ENCODE results near the gene NSMF.
"Not testable (repeated sequence)": the region's sequence is repeated elsewhere in the genome, so short reads cannot be mapped to it uniquely, and the experiment has no call there.

The NSMF gene

DNA sequence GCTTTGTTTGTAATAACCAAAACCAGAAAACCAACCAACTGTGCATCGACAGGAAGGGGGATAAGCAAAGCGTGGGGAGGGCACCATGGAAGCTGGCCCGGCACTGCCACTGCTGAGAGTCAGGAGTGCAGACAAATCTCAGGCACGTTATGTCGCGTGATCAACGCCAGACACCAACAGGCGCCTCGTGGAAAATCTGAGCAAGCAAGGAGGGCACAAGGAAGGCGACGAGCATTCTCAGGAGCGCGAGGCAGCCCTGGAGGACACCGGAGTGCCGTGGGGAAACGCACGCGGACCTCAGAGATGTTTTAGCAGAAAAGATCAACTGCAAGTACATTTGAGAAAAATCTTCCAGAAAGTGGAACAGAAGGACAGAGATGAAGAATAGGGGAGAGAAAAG lies 15.1 kb upstream of the NSMF start:
- DNase-seq = no peak

DNA sequence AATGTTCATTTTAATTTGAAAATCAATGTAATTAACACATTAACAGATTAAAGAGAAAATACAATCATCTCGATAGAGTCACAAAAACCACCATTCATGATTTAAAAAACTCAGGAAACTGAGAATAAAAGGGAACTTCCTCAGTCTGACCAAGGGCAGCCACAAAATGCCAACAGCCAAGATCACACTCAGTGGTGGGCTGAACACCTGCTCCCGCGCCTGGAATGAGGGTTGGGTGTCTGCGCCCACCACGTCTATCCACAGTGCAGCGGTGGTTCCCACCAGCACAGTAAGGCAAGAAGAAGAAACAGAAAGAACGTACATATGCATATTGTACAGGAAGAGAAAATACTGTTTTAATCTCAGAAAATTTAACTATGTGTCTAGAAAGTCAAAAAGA lies 11.7 kb upstream of the NSMF start:
- no peak for DNase-seq

DNA sequence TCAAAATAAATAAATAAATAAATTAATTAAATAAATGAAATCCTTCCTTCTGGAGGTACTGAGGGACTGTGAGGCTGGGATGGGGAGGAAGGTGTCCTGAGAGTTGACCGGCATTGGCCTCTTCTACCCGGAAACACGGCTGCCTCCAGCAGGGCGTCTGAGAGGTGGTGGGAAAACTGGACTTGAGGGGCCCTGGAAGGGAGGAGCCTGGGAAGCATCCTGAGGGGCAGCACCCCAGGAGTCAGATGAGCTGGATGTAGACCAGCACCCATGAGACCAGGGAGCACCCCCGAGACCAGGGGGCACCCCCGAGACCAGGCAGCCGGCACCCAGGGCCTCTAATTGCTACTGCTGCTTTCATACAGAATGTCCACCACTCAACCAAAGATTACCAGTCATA lies 8.8 kb upstream of the NSMF start:
- DNase-seq = no peak

DNA sequence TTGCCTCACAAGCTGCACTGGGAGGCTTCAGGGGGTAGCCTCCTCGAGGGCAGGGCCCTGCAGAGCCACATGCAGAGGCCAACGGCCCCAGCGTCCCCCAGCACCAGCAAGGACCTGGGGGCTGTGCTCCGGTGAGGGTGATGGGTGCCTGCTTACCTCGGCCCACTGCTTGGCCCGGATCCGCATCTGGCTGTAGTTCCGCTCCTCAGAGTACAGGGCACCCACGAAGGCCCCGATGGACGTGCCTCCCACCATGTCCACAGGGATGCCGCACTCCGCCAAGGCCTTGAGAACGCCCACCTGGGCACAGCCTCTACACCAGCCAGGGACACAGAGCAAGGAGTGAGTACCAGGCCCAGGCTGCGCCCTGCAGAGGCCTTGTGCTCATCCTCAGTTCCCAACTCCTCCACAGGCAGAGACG lies 8.0 kb upstream of the NSMF start:
- no peak for DNase-seq

DNA sequence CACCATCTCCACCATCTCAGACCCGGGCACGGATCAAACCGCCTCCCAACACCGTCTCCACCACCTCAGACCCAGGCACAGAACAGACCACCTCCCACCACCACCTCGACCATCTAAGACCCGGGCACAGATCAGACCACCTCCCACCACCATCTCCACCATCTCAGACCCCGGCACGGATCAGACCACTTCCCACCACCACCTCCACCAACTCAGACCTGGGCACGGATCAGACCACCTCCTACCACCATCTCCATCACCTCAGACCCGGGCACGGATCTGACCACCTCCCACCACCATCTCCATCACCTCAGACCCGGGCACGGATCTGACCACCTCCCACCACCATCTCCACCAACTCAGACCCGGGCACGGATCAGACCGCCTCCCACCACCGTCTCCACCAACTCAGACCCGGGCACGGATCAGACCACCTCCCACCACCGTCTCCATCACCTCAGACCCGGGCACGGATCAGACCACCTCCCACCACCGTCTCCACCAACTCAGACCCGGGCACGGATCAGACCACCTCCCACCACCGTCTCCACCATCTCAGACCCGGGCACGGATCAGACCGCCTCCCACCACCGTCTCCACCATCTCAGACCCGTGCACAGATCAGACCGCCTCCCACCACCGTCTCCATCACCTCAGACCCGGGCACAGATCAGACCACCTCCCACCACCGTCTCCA lies 7.4 kb upstream of the NSMF start:
- DNase-seq = not testable (repeated sequence)

DNA sequence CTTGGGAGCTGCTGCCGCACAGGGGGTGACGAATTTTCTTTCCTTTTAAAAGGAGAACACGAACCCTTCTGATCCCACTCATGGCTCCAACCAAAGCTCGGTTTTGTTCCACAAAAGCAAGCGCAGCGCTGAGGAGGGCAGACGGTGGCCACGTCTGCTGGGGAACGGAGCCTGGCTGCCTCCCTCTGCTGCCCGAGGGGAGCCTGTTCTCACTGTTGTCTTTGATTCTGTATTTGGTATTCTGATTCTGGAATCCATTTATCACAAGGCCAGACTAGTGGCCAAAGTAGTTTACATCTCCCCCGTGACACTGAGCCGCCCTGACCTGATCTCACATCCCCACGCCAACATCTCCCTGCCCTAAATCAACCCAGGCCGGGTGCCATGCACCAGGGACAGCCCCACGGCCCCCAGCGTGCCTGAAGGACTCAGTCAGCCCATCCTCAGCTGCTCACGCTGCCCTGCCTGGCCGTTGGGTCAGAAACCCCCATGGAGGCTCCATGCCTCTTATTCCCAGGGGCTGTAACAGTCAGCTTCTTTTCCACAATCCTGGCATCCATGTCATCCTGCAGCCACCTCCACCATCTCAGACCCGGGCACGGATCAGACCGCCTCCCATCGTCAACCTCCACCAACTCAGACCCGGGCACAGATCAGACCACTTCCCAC lies 6.7 kb upstream of the NSMF start:
- no peak for DNase-seq

DNA sequence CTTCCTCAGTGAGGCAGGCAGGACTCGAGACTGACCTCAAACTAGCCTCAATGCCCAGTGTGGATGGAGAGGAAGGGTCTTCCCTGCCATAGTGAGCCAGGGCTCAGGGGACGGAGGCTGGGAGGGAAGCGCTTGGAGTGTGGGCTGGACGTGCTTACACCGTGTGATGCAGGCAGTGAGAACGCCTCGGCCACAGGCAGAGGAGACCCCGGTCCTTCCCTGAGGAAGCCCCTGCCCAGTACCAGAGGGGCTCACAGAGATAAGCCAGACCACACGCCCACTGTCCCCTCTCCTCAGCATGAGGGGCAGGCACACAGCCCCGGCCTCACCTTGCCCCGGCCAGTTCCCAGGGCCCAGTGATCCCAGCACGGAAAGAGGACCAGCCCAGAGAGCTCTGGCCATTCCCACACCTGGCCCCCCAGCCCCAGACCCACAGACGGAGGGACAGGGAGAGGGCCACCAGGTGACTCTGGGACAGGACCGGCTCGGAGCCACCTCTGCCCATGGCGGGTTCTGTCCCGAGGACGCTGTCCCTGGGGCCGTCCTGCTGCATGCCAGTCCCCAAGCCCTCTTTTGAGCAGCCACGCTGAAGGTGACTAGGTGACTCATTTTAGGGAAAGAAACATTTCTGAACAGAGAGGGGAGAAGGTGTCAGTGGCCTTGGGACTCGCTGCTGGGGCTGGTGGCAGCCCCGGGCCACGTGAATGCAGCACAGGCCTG lies 6.0 kb upstream of the NSMF start:
- peak; percentile 23 for DNase-seq

DNA sequence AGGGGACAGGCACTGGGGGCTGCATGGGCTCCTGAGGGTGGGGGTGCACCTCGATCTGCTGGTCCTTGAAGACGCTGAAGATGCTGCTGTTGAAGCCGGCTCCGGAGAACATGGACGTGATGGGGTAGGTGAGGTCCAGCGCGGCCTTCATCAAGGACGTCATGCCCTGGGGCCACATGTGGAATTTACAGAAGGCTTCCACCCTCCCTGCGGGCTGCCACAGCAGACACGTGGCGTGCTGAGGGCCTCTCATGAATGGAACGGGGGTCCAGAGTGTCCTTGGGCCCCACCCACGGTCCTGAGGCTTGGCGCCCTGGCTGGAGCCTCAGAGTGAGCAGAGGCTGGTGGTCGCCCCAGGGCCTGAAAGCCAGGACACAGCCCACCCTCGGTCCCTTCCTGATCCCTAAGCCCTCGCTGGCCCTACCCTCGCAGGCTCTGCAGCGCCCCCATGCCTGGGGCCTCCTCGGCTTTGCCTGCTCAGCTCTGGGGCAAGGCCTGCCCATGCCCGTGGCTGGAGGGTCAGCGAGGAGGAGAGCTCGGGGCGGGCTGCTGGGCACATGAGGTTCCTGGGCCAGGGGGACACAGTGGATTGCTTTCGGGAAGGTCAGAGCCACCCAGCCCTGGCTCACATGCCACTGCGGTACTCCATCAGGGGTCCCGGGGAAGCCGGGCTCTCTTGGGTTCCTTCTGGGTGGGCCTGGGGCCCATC lies 5.3 kb upstream of the NSMF start:
- DNase-seq = no peak

DNA sequence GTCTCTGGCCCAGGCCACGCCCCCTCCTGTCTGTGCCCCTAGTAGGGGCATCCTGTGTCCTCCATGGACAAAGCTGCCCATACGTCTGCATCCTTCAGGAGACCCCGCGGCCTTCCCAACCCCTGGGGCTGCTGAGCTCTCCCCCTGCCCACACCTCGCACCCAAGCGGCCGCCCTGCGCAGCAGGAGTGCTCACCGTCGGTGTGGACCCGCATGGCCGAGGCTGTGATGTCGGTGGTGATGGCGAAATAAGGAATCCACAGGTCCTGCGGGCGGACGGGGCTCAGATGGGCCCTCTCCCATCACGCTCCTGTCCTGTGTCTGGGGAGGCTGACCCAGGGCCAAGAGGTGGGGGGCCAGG lies 4.8 kb upstream of the NSMF start:
- DNase-seq = no peak

DNA sequence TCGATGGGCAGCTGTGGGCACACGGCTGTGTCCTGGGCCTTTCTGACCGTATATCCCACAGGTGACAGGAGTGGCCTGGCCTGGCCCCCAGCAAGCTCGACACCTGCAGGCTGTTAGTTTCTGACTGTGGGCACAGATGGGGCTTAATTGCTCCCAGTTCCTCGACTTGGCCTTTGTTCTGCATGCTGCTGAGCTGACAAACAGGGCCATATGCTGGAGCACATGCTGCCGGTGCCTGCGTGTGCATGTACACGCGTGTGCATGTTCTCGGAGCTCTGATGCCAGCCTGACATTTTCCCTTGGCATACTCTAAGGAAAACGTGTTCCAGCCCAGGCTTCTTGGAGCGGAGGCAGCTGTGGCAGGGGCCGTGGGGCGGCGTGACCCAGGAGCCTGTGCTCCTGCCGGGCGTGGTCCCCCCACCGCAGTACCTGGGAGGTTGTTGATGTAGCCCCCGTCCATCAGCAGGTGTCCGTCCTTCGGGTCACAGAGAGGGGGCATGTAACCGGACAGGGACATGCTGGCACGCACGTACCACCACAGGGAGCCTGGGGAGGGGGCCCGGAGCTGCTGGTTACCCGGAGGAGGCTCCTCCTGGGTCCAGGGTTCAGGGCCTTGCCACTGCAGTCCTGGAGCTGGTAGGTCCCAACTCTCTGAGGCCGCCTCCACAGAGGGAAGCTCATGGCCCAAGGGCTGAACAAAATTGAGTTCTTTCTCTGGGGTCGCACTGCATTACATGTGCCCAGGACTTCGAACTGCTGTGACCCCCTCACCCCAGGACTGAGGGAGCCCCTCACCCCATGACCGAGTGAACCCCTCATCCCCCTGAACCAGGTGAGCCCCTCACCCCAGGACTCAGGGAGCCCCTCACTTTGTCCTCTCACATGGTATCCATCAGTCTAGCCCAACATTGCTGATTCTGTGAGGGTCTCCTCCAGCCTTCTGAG lies 4.1 kb upstream of the NSMF start:
- DNase-seq = no peak

DNA sequence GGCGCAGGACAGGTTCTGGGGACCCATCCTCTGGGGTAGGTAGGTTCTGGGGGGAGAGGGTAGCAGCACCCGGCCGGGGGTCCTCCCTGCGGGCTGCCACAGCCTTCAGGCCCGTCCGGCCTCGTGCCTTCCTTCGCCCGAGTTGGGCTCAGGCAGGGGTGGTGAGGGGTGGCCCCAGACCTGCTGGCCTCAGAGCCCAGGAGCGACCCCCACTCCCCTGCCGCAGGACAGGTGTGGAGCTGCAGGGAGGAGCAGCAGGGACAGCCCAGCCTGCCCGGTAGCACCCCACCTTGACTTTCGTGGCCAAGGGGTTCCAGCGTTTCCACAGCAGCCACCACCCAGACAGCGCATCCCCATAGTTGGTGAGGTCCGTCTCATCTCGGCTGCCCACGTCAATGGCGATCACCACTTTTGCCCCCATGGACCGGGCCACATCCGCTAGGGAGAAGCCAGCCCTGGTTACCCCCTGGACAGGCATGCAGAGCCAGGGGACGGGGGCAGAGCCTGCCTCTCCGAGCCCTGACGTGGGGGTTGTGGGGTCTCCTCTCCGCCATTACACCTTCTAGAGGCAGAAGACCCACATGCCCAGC lies 3.4 kb upstream of the NSMF start:
- DNase-seq = no peak

DNA sequence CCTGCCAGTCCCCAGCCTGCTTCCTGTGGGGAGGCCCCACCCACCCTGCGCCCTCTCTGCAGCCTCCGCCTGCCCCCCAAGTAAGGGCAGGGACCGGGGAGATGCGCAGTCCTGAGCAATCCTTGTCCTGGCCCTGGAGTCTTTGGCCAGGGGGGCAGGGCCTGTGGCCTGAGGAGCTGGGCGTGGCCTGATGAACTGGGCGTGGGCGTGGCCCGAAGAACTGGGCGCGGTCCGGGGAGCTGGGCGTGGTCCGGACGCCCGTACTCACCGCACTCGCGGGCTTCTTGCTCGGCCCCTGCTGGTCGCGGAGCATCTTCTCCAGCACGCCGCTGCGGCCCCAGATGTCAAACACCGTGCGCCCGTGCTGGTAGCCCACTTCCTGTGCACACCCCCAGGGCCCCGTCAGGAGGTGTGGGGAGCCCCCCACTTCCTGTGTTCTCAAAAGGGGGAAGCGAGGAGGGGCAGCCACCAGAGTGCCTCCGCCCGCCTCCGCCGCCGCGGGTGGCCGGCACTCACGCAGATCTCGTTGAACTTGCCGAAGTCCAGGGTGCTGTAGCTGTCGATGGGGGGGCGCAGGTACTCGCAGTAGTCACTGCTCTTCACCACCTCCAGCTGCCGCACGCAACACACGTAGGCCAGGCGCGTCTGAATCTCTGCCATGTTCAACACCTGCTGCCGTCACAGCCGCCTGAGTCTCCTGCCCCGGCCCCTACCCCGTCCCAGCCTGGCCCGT lies 2.7 kb upstream of the NSMF start:
- DNase-seq = peak; percentile 40

DNA sequence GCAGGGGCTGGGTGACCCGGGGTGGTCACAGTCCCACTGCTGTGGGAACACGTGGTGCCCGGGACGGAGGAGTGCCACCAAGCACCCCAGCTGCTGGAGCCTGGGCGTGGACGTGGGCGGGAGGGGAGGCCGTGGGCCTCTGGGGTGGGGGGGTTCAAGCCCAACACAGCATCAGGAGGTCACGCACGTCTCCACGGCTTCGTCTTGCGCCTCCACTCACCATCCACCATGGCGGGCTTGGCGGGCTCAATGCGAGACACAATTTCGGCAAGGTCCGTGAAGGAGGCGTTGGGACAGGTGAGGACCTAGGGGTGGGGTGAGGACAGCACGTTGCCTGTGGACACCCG lies 2.2 kb upstream of the NSMF start:
- DNase-seq = no peak

DNA sequence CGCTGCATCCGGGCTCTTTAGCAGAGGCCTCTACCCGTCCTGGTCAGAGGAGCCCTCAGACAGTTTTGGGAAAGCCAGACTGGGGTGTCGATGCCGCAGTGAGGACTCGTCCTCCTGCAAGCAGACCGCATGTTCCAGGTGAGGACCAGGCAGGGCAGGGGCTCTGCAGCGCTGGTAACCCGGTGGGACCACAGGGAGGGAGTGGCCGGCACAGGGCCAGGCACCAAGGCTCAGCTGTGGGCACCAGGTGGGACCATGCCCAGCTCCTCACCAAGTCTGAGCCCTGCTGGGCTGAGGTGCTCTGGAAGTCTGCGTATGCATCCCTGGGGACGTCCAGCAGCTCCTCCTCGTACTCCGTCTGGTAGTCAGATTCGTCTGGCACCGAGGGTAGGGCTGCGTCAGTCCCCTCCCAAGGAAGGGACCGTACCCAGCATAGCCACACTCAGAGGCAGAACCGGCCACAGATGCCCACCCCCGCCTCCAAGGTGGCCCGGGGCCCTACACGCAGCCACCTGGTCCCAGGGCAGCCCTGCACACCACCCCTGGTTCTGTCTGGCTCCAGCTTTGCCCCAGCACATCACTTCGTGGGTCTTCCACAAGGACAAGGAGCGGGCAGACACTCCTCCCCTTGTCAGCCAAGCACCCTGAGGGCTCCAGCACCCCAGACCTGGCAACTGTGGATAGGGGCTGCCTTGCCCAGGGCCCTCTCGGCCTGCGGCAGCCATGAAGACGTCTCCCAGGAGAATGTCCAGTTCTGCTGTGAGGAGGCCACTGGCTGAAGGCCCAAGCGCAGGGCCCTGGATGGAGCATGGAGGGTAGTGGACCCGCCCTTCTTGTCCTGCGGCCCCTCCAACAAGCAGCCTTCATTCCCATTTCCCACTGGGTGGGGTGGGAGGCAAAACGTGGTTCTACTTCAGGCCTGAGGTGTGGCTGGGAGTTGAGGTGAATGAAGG lies 1.5 kb upstream of the NSMF start:
- DNase-seq = peak; percentile 39

DNA sequence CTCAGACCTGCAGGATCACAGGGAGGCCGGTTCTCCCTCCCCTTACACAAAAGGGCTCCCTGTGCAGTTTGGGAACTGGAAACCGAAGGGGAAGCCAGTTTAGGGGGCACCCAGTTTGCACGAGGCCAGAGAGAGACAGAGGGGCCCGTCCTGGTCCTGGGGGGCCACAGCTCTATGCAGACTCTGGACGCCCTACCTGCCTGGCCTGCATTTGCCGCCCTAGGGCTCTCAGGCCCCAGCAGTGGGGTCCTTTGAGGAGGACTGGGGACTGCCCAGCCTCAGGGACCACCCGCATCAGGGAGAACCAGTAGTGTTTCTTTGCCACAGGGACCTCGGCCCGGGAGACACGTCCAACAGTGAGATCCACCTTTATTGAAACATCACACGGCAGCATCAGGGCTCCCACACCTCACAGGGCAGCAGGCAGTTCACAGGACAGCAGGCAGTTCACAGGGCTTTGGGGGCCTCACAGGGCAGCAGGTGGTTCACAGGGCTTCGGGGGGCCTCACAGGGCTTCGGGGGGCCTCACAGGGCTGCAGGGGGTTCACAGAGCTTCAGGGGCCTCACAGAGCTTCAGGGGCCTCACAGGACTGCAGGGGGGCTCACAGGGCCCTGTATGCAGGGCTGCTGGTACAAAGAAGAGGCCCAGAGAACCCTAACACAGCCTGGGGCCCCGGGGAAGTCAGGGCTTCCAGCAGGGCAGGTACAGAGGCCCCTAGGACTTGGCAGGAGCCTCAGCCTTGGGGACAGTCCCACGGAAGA lies 648 bp upstream of the NSMF start:
- DNase-seq = no peak

DNA sequence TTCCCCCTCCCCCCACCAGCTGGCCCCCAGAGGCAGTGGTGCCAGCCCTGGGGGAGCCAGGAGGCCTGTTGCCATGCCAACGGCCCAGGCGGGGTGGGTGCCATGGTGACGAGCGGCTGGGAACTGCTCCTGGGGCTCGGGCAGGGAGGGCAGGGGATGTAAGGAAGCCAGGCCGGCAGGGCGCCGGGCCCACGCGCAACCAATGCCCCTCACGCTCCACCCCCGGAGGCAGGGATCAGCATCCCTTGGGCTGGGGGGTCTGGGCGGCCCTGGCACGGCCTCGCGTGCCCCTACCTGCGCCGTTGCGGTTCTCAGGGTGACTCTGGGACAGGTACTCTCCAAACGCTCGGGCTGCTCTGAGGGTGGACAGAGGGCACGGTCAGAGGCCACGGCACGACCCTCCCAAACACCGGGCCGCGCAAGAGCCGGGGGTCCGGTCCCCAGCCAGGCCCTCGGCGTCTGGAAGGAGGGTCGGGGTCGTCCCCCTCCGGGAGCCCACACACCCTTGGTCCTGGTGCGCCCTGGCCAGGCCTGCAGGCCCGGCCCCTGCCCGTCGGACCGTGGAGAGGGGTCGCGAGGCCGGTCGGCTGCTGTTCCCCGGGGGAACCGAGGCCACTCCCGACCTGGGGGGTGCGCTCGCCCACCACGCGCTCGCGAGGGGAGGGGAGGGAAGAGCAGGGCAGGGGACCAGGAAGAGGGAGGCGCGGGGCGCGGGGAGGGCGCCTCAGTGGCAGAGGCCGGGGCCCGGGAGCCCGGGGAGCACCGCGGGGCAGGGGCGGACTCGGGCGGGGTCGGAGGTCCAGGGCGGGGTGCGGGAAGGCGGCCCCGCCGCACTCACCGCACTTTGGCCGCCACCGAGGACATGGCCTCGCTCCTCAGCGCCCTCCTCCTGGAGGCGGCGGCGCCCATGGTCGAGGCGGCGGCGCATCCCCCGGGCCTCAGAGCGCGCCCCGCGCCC lies 661 bp downstream of the NSMF start:
- peak; percentile 55 for DNase-seq

DNA sequence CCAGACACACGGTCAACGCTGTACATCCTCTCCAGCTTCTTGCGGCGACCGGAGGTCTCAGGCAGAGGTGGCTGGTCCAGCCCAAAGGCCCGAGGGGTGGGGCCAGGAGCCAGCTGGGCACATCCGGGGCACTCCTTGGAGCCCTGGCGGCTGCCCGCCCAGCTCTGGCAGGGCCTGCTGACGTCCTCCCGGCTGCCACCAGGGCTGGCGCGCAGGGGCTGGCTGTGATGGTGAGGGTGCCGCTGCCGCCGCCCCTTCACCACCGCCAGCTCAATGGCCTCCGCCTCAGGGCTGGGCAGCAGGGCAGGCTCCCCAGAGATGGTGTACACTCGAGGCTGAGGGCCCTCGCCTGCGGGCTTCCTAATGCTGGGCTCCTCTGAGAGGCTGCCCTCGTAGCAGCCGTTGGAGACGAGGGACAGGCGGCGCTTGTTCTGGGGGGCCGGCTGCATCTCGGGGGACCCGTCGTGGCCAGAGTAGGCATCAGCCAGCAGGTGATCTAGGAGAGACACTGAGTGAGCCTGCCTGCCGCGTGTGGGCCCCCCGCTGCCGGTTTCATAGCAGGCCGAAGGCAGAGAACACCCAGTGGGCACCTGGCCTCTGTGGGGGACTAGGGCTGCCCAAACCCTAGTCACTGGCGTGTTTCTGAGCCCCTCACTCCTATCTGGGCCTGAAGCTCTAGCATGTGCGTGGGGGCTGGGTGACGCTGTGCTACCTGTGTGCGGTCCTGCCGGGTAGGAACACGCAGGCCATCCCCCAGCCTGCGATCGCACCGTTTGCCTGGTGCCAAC lies 1.5 kb downstream of the NSMF start:
- peak; percentile 31 for DNase-seq

Measured in left hindlimb (tissue), 1 donor.